Esophagus (tissue), 2 donors: ENCODE measurements around the gene VAPA. TPM values are rescaled to one million over a fixed set of nuclear protein-coding genes. Genes with fewer than 3 reads are reported as not detected.

Source experiments
- H3K27ac ChIP-seq, 2 donors: one replicate each; pipeline ENCODE4 v1.5.1; 2013; ENCODE audit warnings: low read depth in 2 of 2, mild to moderate bottlenecking in 2 of 2, inconsistent platforms in 1 of 2, low read length in 1 of 2, moderate library complexity in 1 of 2
- H3K27me3 ChIP-seq, 2 donors: one replicate each; pipeline ENCODE4 v1.6.1; 2013; ENCODE audit warnings: low read length in 2 of 2, control low read depth in 1 of 2, mild to moderate bottlenecking in 1 of 2; ENCODE audit not compliant: insufficient read depth in 2 of 2, control insufficient read depth in 1 of 2
- H3K36me3 ChIP-seq, 2 donors: one replicate each; pipeline ENCODE4 v1.6.1; 2013; ENCODE audit warnings: low read length in 1 of 2; ENCODE audit not compliant: control insufficient read depth in 2 of 2, insufficient read depth in 2 of 2
- H3K4me1 ChIP-seq, 2 donors: one replicate each; pipeline ENCODE4 v1.6.1; 2013; ENCODE audit warnings: low read length in 1 of 2; ENCODE audit not compliant: control insufficient read depth in 2 of 2, insufficient read depth in 2 of 2
- H3K4me3 ChIP-seq, 2 donors: one replicate each; pipeline ENCODE4 v1.5.1; 2013; ENCODE audit warnings: low read length in 2 of 2, mild to moderate bottlenecking in 2 of 2, low read depth in 1 of 2, moderate library complexity in 1 of 2
- H3K9me3 ChIP-seq, 2 donors: one replicate each; pipeline ENCODE4 v1.6.1; 2013; ENCODE audit warnings: mild to moderate bottlenecking in 2 of 2, low read depth in 1 of 2, low read length in 1 of 2, moderate library complexity in 1 of 2; ENCODE audit not compliant: control insufficient read depth in 2 of 2, insufficient read depth in 1 of 2
- WGBS, 2 donors: extraction: QIAGEN DNeasy Blood & Tissue Kit; methylation state at CpG; one replicate each; pipeline ENCODE4 v1.1.7; 2013; 5-methylcytosine and 5-hydroxymethylcytosine counted together
- polyA plus RNA-seq, 2 donors: library from polyadenylated mRNA; stranded (reverse); fragments of 200-250 nt; gene quantifications; one replicate each; pipeline ENCODE4 v1.2.3, GENCODE V29; 2013
- donor health status: healthy with polysubstance abuse.
- donor health status: Bipolar disorder and iron deficiency.

Gene VAPA
- polyA plus RNA-seq, 2 donors: 127 to 189 TPM

DNA sequence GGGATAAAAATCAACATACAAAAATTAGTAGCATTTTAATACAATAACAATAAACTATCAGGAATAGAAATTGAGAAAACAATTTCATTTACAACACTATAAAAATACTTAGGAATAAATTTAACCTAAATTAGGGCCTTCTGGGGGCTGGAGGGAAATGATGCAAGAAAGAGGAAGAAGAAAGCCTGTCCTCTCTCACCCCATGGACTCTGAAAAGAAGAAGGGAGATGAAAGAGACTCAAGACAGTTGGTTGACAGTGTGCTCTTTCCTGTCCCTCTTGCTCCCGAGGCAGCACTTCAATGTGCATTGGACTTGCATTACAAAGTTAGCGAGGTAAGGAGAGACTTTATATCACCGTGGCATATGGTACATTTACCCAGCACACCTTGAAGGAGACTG is 88.5 kb downstream of the VAPA start:
- WGBS, 2 donors: 88 to 89% methylated on average over 3 of the region's 3 CpGs
- Histone ChIP-seq H3K27ac (no peak overlapping the region), H3K4me1 (no peaks in the 10 kb centered on the region), H3K27me3 (no peaks in the 10 kb centered on the region), H3K4me3 (no peak overlapping the region), H3K9me3 (peaks cover 0 to 4% of the 10 kb centered on the region in 2 donors), H3K36me3 (no peaks in the 10 kb centered on the region)

DNA sequence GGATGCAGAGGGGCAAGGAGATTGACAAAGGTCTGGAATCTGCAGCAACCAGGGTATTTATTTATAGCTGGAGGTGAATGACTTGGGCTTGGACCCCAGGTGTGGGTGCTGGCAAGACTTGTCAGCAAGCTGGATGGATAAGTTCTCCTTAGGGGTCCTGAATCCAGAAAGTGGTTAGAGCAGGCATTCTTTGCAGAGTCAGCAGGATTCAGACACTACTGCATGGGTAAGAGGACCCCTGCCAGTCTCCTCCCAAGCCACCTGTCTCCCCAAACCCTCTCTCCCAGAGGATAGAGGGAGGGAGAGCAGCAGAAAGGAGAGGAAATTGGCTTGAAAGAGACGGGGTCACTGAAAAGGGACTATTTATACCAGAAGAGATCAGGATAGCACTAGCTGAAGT is 89.5 kb downstream of the VAPA start:
- no peak overlapping the region for H3K4me3 ChIP-seq
- no peaks in the 10 kb centered on the region for H3K4me1 ChIP-seq
- no peak overlapping the region for H3K27ac ChIP-seq
- H3K27me3 ChIP-seq: no peaks in the 10 kb centered on the region
- no peaks in the 10 kb centered on the region for H3K36me3 ChIP-seq
- no peaks in the 10 kb centered on the region for H3K9me3 ChIP-seq
- 69 to 85% methylated on average over 1 of the region's 1 CpG for WGBS, 2 donors

DNA sequence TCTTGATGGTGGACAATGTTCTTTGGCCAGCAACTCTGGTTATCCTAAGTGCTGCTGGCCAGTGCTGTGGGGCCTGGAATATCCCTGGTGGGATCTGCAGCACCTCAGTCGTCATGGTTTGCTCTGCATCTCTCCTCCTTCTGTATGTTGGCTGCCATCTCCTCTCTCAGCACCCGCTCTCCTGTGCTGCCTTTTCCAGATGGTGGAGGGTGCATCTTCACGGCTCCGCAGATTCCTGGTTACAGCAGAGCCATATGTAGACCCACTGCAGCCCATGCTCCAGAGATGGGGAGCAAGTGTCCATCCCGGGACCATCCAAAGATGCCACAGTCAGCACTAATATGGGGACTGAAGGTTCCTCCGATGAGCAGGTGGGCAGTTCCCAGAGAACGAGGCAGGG is 90.0 kb downstream of the VAPA start:
- Histone ChIP-seq H3K4me3 (no peak overlapping the region), H3K4me1 (no peaks in the 10 kb centered on the region), H3K36me3 (no peaks in the 10 kb centered on the region), H3K27me3 (no peaks in the 10 kb centered on the region), H3K27ac (no peak overlapping the region), H3K9me3 (no peaks in the 10 kb centered on the region)
- WGBS, 2 donors: 89 to 90% methylated on average over 7 of the region's 7 CpGs

DNA sequence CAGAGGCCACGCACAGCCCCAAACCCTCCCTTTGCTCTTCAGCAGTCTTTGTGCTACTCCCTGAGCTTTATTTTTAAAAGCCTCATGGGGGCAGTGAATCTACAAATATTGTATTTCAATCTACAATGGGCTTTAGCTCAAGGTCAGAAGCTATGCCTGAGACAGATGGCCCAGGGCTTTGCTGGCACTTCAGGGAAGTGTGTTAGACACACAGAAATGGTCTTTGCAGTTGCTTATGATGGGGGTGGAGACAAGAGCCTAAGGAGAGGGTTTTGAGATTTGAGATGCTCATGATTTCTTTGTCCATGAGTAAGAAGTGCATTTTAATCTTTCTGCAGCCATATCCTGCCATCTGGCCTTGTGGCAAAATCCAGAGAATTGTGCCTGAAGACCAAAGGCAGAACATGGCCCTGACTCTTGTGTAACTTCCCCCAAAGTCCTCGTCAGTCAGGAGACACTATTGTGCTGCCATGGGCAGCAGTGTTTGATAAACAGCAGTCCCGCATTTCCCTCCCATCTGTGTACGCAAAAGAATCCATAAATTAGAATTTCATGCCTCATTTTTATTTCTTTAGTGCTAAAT is 92.6 kb downstream of the VAPA start:
- no peaks in the 10 kb centered on the region for H3K9me3 ChIP-seq
- H3K27ac ChIP-seq: no peak overlapping the region
- 68 to 75% methylated on average over 4 of the region's 4 CpGs for WGBS, 2 donors
- H3K4me1 ChIP-seq: peaks cover 3 to 6% of the 10 kb centered on the region in 2 donors
- no peaks in the 10 kb centered on the region for H3K27me3 ChIP-seq
- no peaks in the 10 kb centered on the region for H3K36me3 ChIP-seq
- H3K4me3 ChIP-seq: no peak overlapping the region

DNA sequence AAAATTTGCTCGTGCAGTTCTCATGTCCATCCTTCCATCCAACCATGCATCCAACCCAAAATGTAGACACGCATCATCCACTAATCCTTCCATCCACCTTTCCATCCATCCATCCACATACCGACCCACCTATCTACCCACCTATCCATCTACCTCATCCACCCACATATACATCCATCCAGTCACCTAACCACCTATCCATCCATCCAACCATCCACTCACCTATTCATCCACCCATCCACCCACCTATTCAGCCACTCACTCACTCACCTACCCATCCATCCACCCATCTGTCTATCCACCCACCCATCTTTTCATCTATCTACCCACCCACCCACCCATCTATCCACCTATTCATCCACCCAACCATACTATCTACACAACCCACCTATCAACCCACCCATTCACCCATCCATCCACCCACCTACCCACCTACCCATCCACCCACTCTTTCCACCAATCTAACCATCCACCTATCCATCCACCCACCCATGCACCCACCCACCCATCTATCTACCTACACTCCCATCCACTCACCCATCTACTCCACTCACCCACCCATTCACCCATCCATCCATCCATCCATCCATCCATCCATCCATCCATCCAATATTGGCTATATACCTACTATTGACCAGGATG is 94.3 kb downstream of the VAPA start:
- no peak overlapping the region for H3K27ac ChIP-seq
- no peak overlapping the region for H3K4me3 ChIP-seq
- 96 to 97% methylated on average over 3 of the region's 3 CpGs for WGBS, 2 donors
- no peaks in the 10 kb centered on the region for H3K9me3 ChIP-seq
- H3K4me1 ChIP-seq: peaks cover 3 to 6% of the 10 kb centered on the region in 2 donors
- no peaks in the 10 kb centered on the region for H3K27me3 ChIP-seq
- H3K36me3 ChIP-seq: no peaks in the 10 kb centered on the region

Other genes with a start within 250 kb of the VAPA start
- gene RAB31, start 205.7 kb upstream of the VAPA start, polyA plus RNA-seq: 10 to 100 TPM; 10.7 to 17.5 TPM
- gene TXNDC2, start 28.0 kb upstream of the VAPA start, polyA plus RNA-seq: under 1 TPM in 1 of 2 donors, not detected in 1; 0.06 TPM